PFSK-1 (cell line): ENCODE data around the gene GFPT1.

Experiments
- REST ChIP-seq, 2 experiments: IDR thresholded peaks; 2 replicates each; pipeline versions ENCODE4 v1.6.1 to v1.8.0; 2011 to 2012; ENCODE audit warnings: low read depth in 2 of 2, low read length in 2 of 2, control low read depth in 1 of 2, inconsistent platforms in 1 of 2, mild to moderate bottlenecking in 1 of 2, moderate library complexity in 1 of 2; ENCODE audit not compliant: insufficient read depth in 1 of 2
- SIN3A ChIP-seq: IDR thresholded peaks from 2 replicates; pipeline ENCODE4 v1.6.1; 2012; ENCODE audit warnings: mild to moderate bottlenecking, low read length, moderate library complexity, borderline replicate concordance; ENCODE audit not compliant: insufficient read depth

GRCh38 chr2:69298261-69298660 lies 88.8 kb downstream of the GFPT1 start:
- TF ChIP-seq SIN3A = no peak
- no peak for TF ChIP-seq REST (IDR thresholded peaks at IDR 0.05; ENCODE audit: insufficient read depth in 1 of 2, low read depth in 2 of 2, low read length in 2 of 2)
